GM19452 (cell line): Measurements from ENCODE around the gene ARL17A.
A peak's percentile ranks its signal among the peaks of the same experiment; 100 is the strongest.
"Not testable (repeated sequence)": the region's sequence is repeated elsewhere in the genome, so short reads cannot be mapped to it uniquely, and the experiment has no call there.

Experiments used
- ATAC-seq: cut with Tn5 transposase; IDR thresholded peaks from one replicate; pipeline ENCODE4 v1.9.1; 2021; ENCODE audit not compliant: unreplicated experiment

The ARL17A gene

DNA sequence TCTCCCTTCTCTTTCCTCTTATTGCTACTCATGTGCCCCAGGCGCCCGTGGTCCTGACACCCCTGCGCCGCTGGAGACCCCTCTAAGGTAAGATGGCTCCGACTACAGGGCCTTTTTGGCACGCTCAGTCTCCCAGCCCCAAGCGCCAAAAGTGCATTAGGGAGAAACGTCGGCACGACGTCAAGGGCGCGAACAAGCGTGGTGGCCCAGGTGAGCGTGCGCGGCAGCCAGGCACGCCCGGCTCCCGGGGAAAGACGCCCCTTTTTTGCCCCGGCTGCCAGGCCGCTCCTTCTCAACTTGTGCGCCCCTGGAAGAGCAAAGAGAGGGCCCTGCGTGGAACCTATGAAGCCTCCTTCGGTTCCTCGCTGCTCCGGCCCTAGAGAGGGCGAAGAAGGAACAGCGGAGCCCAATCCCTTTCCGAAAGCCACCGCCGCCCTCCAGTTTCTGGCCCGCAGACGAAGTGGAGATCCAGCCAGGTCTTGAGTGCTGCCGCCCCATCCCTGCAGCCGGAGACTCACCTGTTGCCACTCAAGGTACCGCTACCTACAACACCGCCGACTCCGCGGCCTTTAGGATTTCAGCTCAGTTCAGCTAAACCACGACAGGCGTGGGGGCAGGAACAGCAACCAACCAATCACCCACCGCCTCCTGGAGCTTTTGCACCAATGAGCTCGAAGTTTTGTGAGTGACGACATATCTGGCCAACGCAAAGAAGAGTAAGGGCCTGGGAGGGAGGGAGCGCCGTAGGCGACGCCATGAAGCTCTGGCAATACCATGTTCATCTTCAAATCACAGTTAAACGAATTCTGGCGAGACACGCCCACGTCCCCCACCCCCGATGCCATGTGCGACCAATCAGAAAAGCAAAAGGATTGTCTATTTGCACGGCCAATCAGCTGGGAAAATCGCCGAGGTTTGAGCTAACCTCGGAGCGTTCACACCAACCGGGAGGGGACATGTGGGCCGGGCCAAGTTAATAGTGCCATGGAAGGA is at the start of gene ARL17A:
Gene ARL17A, minus strand, starts transcription at position 609 of the 993 bp plus-strand sequence. CDS start 3,369 bp downstream, outside the sequence.
- peak; percentile 96 for ATAC-seq

DNA sequence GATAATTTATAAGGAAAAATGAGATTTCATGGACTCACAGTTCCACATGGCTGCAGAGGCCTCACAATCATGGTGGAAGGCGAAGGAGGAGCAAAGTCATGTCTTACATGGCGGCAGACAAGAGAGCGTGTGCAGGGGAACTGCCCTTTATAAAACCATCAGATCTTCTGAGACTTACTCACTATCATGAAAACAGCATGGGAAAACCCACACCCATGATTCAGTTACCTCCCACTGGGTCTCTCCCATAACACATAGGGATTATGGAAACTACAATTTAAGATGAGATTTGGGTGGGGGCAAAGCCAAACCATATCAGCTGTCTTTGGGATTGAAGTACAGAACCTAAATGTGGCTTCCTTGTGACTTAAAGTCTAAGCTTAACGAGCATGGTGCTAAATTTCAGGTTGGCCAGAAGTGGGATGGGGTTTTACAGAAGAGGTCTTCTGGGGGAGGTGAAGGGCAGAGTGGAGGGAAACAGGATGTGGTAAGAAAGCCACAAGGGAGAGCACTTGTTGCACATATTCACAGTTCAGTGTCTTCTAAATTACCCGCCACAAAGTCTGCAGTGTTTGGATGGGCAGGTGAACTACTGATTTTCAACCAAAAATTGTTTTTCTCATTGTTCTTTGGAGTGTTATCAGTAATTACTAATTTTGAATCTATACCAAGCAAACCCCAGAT is 49.4 kb upstream of the ARL17A start:
- peak; percentile 69 for ATAC-seq

DNA sequence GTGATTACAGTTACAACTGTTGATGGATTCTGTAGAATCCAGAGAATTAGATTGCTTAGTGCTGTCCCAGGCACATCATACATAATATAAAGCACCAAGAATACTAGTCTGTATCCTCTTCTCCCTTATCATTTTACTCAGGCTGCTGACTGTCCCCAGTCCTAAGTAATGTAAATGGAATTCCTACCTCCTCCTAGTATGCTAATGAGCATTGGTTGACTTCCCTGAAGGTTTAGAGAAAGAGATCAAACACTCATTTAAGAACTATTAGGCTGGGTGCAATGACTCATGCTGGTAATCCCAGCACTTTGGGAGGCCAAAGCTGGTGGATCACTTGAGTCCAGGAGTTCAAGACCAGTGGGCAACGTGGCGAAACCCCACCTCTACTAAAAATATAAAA is 48.0 kb upstream of the ARL17A start:
- not testable (repeated sequence) for ATAC-seq

DNA sequence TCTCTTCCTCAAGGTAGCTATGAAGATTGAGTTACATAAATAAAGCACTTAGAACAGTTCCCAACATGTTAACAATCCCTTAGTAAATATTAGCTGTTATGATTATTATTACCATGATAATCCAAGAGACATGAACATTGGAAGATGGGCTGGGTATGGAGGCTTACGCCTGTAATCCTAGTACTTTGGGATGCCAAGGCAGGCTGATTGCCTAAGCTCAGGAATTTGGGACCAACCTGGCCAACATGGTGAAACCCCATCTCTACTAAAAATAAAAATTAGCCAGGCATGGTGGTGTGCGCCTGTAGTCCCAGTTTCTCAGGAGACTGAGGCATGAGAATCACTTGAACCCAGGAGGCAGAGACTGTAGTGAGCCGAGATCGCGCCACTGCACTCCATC is 45.2 kb upstream of the ARL17A start:
- not testable (repeated sequence) for ATAC-seq

DNA sequence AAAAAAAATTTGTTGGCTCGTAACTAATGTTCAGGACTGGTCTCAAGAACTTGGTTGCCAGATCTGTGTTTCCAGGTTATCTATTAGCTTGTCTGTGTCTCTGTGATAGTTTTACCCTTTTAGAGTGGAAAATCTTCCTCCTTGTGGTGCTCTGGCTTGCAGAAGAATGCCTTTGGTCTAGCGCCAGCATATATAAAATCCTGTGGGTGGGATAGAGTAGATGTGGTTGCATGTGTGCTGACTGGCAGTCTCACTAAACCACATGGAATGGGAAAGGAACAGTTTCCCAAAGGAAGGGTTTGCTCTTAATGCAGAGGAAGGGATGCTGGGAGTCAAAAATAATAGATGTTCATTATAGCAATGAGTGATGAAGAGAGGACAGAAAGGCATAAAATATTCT is 44.3 kb upstream of the ARL17A start:
- not testable (repeated sequence) for ATAC-seq

DNA sequence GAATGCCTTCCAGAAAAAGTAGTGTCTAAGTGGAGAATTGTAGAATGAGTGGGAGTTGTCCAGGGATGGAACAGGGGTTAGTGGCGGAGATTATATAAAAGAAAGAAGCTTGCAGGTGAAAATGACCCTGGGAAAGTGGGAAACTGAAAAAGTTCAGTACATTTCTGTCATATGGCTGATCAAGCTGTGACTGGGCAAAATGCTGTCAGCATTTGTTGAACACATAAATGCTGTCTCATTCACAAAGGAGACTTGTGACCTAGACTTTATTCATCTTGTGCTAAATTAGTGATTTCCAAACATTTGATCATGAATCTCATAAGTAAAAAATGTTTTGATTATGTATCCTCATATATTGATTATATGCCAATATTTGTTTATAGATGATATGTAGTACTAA is 39.5 kb upstream of the ARL17A start:
- ATAC-seq: not testable (repeated sequence)

DNA sequence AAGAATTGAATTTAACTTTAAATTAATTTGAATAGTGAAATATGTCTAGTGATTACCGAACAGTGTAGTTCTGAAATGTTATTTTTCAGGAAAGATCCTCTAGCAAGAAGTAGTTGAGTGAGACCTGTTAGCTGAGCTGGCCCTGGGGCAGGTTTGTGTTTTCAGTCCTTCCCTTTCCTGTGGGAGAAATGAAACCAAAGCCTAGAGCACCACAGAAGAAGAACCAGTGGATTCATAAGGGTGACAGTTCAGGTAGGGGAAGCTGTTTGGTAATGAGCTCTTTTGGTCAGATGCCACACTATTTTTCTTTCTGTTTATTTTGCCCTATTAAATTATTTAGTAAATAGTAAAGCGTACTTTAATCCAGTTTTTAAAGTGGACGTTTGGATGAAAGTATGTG is 37.6 kb upstream of the ARL17A start:
- not testable (repeated sequence) for ATAC-seq

DNA sequence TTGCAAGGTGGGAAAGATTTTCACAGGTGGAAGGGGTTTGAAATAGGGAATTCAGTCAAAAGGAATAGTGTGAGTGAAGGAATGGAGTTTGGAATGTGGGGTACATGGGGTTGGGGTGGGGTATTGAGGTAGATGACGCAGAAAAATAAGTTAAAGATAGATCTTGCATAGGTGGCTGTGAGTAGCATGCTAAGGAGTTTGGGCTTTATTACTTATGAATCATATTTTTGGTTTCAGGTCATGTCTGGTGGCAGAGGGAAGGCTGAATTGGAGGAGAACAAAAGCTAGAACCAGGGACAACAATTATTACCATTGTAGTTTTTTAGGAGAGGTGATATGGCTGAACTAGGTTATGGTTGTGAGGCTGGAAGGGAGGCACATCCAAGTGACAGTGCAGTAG is 34.4 kb upstream of the ARL17A start:
- not testable (repeated sequence) for ATAC-seq

DNA sequence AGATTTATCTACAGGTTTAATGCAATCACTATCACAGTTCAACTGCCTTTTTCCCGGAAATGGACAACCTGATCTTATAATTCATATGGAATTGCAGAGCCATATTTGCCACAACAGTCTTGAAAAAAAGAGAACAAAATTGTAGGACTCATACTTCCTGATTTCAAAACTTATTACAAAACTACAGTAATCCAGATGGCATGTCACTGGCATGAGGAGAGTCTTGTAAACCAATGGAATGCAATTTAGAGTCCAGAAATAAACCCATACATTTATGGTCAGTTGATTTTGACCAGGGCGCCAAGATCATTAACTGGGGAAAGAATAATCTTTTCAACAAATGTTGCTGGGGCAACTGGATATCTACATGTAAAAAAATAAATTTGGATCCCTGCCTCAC is 31.8 kb upstream of the ARL17A start:
- ATAC-seq: not testable (repeated sequence)

DNA sequence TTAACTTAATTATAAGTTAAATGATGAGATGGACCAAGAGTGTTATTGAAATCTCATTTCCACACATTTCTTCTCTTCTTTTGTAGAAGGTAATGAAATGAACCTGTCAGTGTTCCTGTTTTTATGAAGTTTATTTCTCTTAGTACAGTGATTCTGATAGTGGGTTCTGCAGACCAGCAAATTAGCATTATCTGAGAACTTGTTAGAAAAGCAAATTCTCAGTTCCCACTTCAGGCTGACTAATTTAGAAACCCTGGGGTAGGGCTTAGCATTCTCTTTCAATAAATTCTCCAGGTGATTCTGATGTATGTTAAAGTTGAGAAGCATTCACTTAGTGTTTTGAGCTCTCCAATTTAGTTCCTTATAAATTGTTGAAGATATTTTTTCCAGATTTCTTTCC is 23.6 kb upstream of the ARL17A start:
- peak; percentile 77 for ATAC-seq

DNA sequence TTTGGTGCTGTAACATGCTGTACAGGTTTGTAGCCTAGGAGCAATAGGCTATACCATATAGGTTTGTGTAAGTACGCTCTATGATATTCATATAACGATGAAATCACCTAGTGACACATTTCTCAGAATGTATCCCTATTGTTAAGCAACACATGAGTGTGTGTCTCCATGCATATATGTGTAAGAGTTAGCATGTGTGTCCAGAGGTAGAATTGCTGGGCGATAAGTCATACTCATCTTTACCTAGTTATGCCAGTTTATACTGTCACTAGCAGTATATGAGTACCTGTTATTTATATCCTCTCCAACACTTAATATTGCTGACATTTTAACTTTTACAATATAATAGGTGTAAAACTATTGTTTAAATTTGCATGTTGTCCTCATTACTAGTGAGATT is 21.3 kb upstream of the ARL17A start:
- ATAC-seq: not testable (repeated sequence)

DNA sequence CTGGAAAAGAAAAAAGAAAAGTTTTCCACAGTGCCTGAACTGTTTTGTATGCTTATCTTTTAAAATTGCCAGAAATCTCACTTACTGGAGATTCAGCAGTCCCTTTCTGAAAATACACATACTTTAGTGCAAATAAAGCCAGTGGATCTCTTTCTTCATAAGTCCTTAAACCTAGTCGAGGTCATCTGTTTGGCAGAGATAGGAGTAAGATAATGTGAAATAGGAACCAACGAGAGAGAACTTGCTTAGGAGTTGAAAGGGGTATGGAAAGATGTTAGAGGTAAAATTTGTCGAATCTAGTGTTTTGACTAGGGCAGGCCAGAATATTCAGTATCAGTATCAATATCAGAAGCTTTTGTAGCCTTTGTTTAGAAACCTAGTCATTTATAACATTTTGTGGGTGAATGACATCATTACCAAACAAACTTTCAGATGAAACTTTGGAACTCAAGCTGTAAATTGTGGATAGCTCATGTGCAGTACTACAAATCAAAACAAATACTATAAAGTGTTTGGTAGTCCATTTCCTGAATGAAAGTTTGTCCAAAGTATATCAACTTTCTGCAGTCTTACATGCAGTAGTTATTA is 18.9 kb upstream of the ARL17A start:
- ATAC-seq: not testable (repeated sequence)

DNA sequence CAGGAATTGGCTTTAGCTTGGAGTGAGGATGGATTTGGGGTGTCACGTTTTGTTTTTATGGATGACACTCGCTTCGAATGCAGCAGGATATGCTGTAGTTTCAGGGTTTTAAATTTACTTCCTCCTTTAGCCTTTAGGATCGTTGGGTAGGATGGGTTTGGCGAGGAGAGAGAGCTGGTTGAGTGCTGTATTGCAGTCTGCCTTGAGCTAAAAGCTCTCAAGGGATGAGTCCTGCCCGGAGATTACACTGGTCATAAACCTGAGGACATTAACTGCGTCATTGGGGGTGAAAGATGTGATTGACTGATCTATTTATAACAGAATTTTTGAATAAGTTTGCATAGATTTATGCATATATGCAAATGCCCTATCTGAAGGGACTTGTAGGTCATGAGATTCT is 11.8 kb upstream of the ARL17A start:
- ATAC-seq: peak; percentile 45

DNA sequence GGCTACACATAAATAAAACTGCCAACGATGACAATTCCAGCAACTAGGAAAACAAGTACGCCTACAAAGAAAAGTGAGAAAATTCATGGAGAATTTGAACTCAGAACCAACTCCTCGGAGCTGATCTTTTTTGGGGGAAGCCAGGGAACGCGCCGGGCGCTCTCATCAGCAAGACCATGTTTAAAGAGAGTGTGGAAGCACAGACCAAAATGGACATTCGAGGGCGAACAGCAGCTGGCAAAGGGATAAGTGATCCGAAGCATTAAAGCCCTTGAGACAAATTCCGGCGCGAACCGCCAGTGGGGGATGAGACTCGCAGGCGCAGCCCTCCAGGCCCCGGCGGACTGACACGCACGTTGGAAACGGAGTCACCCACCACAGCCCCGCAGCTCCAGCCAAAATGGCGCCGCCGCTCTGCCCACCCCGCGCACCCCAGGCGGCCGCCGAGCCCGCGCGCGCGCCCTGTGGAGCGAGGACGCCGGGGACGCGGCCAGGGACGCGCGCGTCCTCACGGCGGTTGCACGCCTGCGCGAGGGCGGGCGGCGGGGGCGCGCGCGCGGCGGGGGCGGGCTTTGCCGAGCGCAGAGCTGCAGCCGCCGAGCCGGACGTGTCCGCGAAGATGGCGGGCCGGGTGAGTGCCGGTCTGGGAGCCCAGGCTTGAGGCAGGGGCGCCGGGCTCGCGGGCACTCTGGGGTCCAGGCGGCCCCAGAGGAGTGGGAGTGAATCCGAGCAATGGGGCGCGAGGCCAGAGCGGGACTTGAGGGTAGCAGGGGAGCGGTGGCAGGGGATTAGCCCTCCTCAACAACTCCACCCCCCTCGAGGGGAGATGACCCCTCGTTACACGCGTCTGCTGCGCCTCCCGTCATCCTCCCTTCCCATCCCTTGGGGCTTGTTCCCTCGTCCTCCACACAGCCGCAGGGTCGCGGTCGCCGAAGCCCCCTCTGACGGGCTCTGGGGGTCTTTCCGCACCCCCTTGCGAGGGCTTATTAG is 11.0 kb upstream of the ARL17A start, which contains the start of gene NSF:
Gene NSF, plus strand, starts transcription at position 513 of the 990 bp plus-strand sequence. Its CDS starts 107 bp downstream, at position 620.
- ATAC-seq: peak; percentile 87

DNA sequence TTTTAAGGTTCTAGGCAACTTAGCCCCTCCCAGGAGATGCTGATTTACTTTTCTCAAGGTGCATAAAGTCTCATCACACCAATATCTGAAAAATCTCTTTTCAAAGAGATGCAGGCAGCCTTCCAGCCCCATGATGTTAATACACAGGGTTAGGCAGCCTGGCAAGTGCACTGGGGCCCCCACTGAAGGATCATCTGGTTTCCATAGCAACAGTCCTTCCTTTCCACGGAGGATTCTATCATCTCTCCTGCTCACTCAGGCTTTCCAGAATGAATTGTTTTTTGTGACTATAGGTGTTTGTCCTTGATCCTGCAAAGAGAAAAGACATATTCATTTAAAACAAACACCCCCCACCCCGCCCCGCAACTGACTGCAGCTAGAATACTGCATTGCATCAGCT is 6.0 kb upstream of the ARL17A start:
- ATAC-seq: not testable (repeated sequence)

DNA sequence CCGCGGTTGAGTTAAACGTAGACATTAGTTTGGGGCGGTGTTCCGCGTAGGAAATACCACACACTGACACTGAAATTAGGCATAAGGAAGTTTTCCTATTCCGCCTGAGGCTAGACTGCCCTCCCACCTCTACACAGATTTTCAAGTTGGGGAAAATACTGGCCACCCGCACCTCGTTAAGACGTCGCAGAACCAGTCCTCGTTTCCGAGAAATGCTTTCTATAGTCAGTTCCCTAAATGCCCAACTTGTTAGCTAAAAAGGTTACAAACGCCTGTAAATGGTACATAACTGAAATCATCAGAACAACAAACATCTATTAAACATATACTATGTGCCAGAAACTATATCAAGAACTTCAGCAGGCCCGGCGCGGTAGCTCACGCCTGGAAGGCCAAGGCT is 591 bp upstream of the ARL17A start:
- ATAC-seq: not testable (repeated sequence)

DNA sequence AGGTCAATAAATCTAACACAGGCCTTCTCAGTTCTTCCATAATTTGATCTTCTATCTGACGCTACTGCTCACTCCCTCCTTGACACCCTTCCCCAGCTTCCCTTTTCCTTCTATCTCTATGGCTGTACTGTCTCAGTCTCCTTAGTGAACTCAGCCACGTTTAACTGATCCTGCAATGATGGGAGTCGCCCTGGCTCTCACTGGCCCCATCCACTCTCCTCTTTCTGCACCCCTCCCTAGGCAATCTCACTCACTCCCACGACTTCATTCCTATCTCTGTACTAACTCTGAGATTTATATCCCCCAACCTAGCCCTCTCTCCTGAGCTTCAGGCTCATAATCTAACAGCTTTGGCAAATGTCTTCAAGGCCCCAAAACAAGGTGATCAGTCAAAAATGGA is 7.7 kb downstream of the ARL17A start:
- ATAC-seq: not testable (repeated sequence)

DNA sequence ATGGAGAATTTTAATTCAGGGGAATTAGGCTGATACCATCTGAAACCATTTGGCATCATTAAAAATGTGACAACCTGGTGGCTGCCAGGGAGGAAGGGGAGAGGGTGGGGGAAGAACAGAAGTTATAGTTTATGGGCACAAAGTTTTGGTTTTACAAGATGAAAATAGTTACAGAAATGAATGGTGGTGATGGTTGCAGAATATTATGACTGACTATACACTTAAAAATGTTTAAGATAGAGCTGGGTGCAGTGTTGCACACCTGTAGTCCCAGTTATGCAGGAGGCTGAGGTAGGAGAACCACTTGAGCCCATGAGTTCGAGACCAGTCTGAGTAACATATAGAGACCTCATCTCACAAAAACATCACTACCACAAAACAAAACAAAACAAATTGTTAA is 12.5 kb downstream of the ARL17A start:
- ATAC-seq: not testable (repeated sequence)

DNA sequence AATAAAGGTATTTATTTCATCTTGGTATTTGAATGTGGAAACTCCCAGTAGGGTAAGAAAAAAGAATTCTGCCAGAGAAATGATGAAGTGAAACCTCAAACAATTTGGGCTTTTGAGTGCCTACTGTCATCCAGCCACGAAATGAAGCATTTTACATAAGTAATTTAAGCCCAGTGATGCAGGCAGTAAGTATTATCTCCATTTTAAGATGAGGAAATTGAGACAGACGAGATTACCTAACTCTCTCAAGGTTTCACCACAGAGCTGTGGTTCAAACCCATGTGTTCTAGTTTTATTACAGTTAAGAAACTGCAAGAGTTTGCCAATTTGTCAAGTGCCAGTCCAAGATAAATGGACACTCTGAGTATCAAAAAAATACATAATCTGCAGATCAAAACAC is 13.2 kb downstream of the ARL17A start:
- ATAC-seq: not testable (repeated sequence)

DNA sequence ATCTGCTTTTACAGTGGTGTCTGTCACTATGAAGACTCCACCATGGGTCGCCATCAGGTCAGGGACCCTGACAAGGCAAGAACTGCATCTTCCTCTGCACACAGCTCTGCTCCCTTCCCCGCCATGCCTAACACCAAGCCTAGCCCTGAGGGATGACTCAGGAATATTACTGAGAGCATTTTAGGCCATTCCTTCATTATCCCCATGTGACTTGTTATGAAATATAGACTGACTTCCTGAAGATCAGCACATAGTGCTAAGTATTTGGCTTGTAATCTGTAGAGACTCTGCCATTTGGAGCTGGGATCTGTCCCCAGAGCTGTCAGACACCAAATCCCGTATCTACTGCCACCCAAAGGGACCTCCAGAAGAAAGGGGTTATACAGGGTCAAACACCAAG is 19.4 kb downstream of the ARL17A start:
- not testable (repeated sequence) for ATAC-seq
